IPS-18a (cell line): ENCODE results near the gene INO80C.
"Not testable (repeated sequence)": the region's sequence is repeated elsewhere in the genome, so short reads cannot be mapped to it uniquely, and the experiment has no call there.

Experiments used
- H3K27ac ChIP-seq: one replicate; pipeline ENCODE4 v1.5.1; 2013; ENCODE audit warnings: low read length
- H3K27me3 ChIP-seq: one replicate; pipeline ENCODE4 v1.6.1; 2013; ENCODE audit warnings: mild to moderate bottlenecking, low read length; ENCODE audit not compliant: control insufficient read depth, insufficient read depth
- H3K36me3 ChIP-seq: one replicate; pipeline ENCODE4 v1.6.1; 2013; ENCODE audit warnings: low read depth, low read length; ENCODE audit not compliant: control insufficient read depth
- H3K4me1 ChIP-seq: one replicate; pipeline ENCODE4 v1.6.1; 2013; ENCODE audit warnings: low read depth, low read length; ENCODE audit not compliant: control insufficient read depth
- H3K4me3 ChIP-seq: one replicate; pipeline ENCODE4 v1.5.1; 2013; ENCODE audit warnings: low read length
- H3K9ac ChIP-seq: one replicate; pipeline ENCODE4 v1.6.1; 2013; ENCODE audit warnings: mild to moderate bottlenecking, low read length, moderate library complexity
- H3K9me3 ChIP-seq: one replicate; pipeline ENCODE4 v1.6.1; 2013; ENCODE audit warnings: low read depth, low read length; ENCODE audit not compliant: control insufficient read depth

INO80C gene

GRCh38 chr18:35454803-35455202 lies 43.0 kb downstream of the INO80C start:
- Histone ChIP-seq H3K4me1 (peaks cover 10% of the 10 kb centered on the region), H3K27ac (no peak overlapping the region), H3K4me3 (no peak overlapping the region), H3K9me3 (no peaks in the 10 kb centered on the region), H3K27me3 (no peaks in the 10 kb centered on the region), H3K36me3 (no peaks in the 10 kb centered on the region), H3K9ac (no peak overlapping the region)

- not testable (repeated sequence) for H3K27ac ChIP-seq, H3K27me3 ChIP-seq, H3K4me1 ChIP-seq, H3K36me3 ChIP-seq, H3K4me3 ChIP-seq, H3K9me3 ChIP-seq, H3K9ac ChIP-seq
Observed at GRCh38 chr18:35453065-35453464, 44.7 kb downstream of the INO80C start.

- H3K9me3 ChIP-seq = no peaks in the 10 kb centered on the region
- H3K36me3 ChIP-seq = no peaks in the 10 kb centered on the region
- no peak overlapping the region for H3K9ac ChIP-seq
- no peaks in the 10 kb centered on the region for H3K4me1 ChIP-seq
- no peak overlapping the region for H3K27ac ChIP-seq
- H3K27me3 ChIP-seq = no peaks in the 10 kb centered on the region
- H3K4me3 ChIP-seq = no peak overlapping the region
Observed at GRCh38 chr18:35451916-35452315, 45.8 kb downstream of the INO80C start.

GRCh38 chr18:35451032-35451431 lies 46.7 kb downstream of the INO80C start:
- Histone ChIP-seq H3K36me3 (no peaks in the 10 kb centered on the region), H3K4me3 (no peak overlapping the region), H3K4me1 (no peaks in the 10 kb centered on the region), H3K27ac (no peak overlapping the region), H3K9me3 (no peaks in the 10 kb centered on the region), H3K27me3 (no peaks in the 10 kb centered on the region), H3K9ac (no peak overlapping the region)

GRCh38 chr18:35444636-35445035 lies 53.1 kb downstream of the INO80C start:
- no peak overlapping the region for H3K9ac ChIP-seq
- no peaks in the 10 kb centered on the region for H3K4me1 ChIP-seq
- H3K4me3 ChIP-seq = no peak overlapping the region
- H3K9me3 ChIP-seq = no peaks in the 10 kb centered on the region
- H3K36me3 ChIP-seq = no peaks in the 10 kb centered on the region
- no peaks in the 10 kb centered on the region for H3K27me3 ChIP-seq
- no peak overlapping the region for H3K27ac ChIP-seq

- no peak overlapping the region for H3K9ac ChIP-seq
- H3K27ac ChIP-seq = no peak overlapping the region
- no peaks in the 10 kb centered on the region for H3K36me3 ChIP-seq
- H3K4me1 ChIP-seq = peaks cover under 1% of the 10 kb centered on the region
- H3K4me3 ChIP-seq = no peak overlapping the region
- no peaks in the 10 kb centered on the region for H3K27me3 ChIP-seq
- H3K9me3 ChIP-seq = no peaks in the 10 kb centered on the region
Observed at GRCh38 chr18:35443847-35444246, 53.9 kb downstream of the INO80C start.

- H3K36me3 ChIP-seq = no peaks in the 10 kb centered on the region
- H3K9ac ChIP-seq = no peak overlapping the region
- H3K27me3 ChIP-seq = no peaks in the 10 kb centered on the region
- H3K27ac ChIP-seq = no peak overlapping the region
- no peak overlapping the region for H3K4me3 ChIP-seq
- H3K9me3 ChIP-seq = no peaks in the 10 kb centered on the region
- H3K4me1 ChIP-seq = peaks cover 5% of the 10 kb centered on the region
Observed at GRCh38 chr18:35443434-35443833, 54.3 kb downstream of the INO80C start.

GRCh38 chr18:35442701-35443100 lies 55.1 kb downstream of the INO80C start:
- no peak overlapping the region for H3K9ac ChIP-seq
- no peaks in the 10 kb centered on the region for H3K27me3 ChIP-seq
- H3K9me3 ChIP-seq = no peaks in the 10 kb centered on the region
- no peak overlapping the region for H3K4me3 ChIP-seq
- no peak overlapping the region for H3K27ac ChIP-seq
- H3K4me1 ChIP-seq = peaks cover 8% of the 10 kb centered on the region
- H3K36me3 ChIP-seq = no peaks in the 10 kb centered on the region

GRCh38 chr18:35441857-35442595 lies 55.7 kb downstream of the INO80C start:
- Histone ChIP-seq H3K4me1 (peaks cover 8% of the 10 kb centered on the region), H3K36me3 (no peaks in the 10 kb centered on the region), H3K27ac (no peak overlapping the region), H3K4me3 (no peak overlapping the region), H3K9me3 (no peaks in the 10 kb centered on the region), H3K9ac (no peak overlapping the region), H3K27me3 (no peaks in the 10 kb centered on the region)

- H3K4me1 ChIP-seq = peaks cover 8% of the 10 kb centered on the region
- no peaks in the 10 kb centered on the region for H3K9me3 ChIP-seq
- no peak overlapping the region for H3K9ac ChIP-seq
- H3K27me3 ChIP-seq = no peaks in the 10 kb centered on the region
- H3K36me3 ChIP-seq = no peaks in the 10 kb centered on the region
- H3K27ac ChIP-seq = no peak overlapping the region
- H3K4me3 ChIP-seq = no peak overlapping the region
Observed at GRCh38 chr18:35438480-35439234, 59.1 kb downstream of the INO80C start.

- H3K4me3 ChIP-seq = no peak overlapping the region
- H3K27me3 ChIP-seq = no peaks in the 10 kb centered on the region
- H3K36me3 ChIP-seq = no peaks in the 10 kb centered on the region
- H3K27ac ChIP-seq = no peak overlapping the region
- H3K9me3 ChIP-seq = no peaks in the 10 kb centered on the region
- H3K4me1 ChIP-seq = peaks cover 8% of the 10 kb centered on the region
- no peak overlapping the region for H3K9ac ChIP-seq
Observed at GRCh38 chr18:35437836-35438235, 59.9 kb downstream of the INO80C start.
